Hindlimb muscle (tissue), 1 donor: ENCODE data around the gene GREB1. TPM values are rescaled to one million over a fixed set of nuclear protein-coding genes. Genes with fewer than 3 reads are reported as not detected.

Experiments
- DNase-seq: peaks from one replicate; pipeline ENCODE4 v3.0.0-alpha.2; 2013
- polyA plus RNA-seq: library from polyadenylated mRNA; unstranded; fragments of 120-200 nt; gene quantifications from one replicate; pipeline ENCODE4 v1.2.1, GENCODE V29; 2013; ENCODE audit not compliant: insufficient read length

Gene GREB1
- polyA plus RNA-seq, 1 donor = 13.8 TPM

GRCh38 chr2:11509657-11510360, 24.0 kb upstream of the GREB1 start:
- DNase-seq = no peak

- DNase-seq = no peak
These were observed 21.4 kb upstream of the GREB1 start for GRCh38 chr2:11512431-11512830.

- no peak for DNase-seq
These were observed 20.5 kb upstream of the GREB1 start for GRCh38 chr2:11513319-11513718.

GRCh38 chr2:11514081-11514730, 19.6 kb upstream of the GREB1 start:
- DNase-seq = no peak

- DNase-seq = no peak
These were observed 18.9 kb upstream of the GREB1 start for GRCh38 chr2:11514904-11515303.

GRCh38 chr2:11515490-11515981, 18.3 kb upstream of the GREB1 start:
- DNase-seq = no peak

GRCh38 chr2:11516984-11517648, 16.7 kb upstream of the GREB1 start:
- DNase-seq = no peak

- DNase-seq = no peak
These were observed 15.9 kb upstream of the GREB1 start for GRCh38 chr2:11517906-11518305.

GRCh38 chr2:11520092-11520693, 13.7 kb upstream of the GREB1 start:
- DNase-seq = no peak

GRCh38 chr2:11521775-11522174, 12.1 kb upstream of the GREB1 start:
- no peak for DNase-seq

- DNase-seq = no peak
These were observed 9.4 kb upstream of the GREB1 start for GRCh38 chr2:11524470-11524869.

- DNase-seq = no peak
These were observed 8.1 kb upstream of the GREB1 start for GRCh38 chr2:11525762-11526161.

- no peak for DNase-seq
These were observed 6.8 kb upstream of the GREB1 start for GRCh38 chr2:11527001-11527400.

- no peak for DNase-seq
These were observed 5.6 kb upstream of the GREB1 start for GRCh38 chr2:11528228-11528627.

GRCh38 chr2:11530864-11531465, 2.9 kb upstream of the GREB1 start:
- DNase-seq = no peak

GRCh38 chr2:11532416-11533055, 1.3 kb upstream of the GREB1 start:
- DNase-seq = no peak

GRCh38 chr2:11534071-11534745, 363 bp downstream of the GREB1 start:
- no peak for DNase-seq

GRCh38 chr2:11534746-11535484, 1.1 kb downstream of the GREB1 start:
- DNase-seq = no peak

- no peak for DNase-seq
These were observed 2.1 kb downstream of the GREB1 start for GRCh38 chr2:11535899-11536344.

- DNase-seq = no peak
These were observed 4.1 kb downstream of the GREB1 start for GRCh38 chr2:11537951-11538350.
